Right lobe of liver (tissue), 6 donors: ENCODE data around the gene SLCO2A1. TPM values are rescaled to one million over a fixed set of nuclear protein-coding genes. Genes with fewer than 3 reads are reported as not detected.

Source experiments
- ATAC-seq, 4 donors: fragments of 200-7000 bp; cut with Tn5 transposase; one replicate each; pipeline ENCODE4 v1.9.1; 2020; ENCODE audit warnings: mild to moderate bottlenecking in 4 of 4, moderate library complexity in 4 of 4
- DNase-seq, 3 donors: peaks; one replicate each; pipeline ENCODE4 v3.0.0-alpha.2; 2020
- H3K27ac ChIP-seq, 3 donors: fragments of 200-600 bp; one replicate each; pipeline ENCODE4 v1.8.0; 2022
- H3K27me3 ChIP-seq, 2 donors: fragments of 200-600 bp; one replicate each; pipeline ENCODE4 v1.8.0; 2022
- H3K36me3 ChIP-seq, 4 donors: fragments of 200-600 bp; sonication (generic) in 1 of 4; one replicate each; pipeline versions ENCODE4 v1.5.1 to v1.8.0; 2017 to 2022; ENCODE audit warnings: control low read depth in 1 of 4
- H3K4me1 ChIP-seq, 4 donors: fragments of 200-600 bp; sonication (generic) in 1 of 4; one replicate each; pipeline versions ENCODE4 v1.5.1 to v1.8.0; 2017 to 2022; ENCODE audit warnings: control low read depth in 1 of 4
- H3K4me3 ChIP-seq, 3 donors: fragments of 200-600 bp; one replicate each; pipeline ENCODE4 v1.8.0; 2022
- H3K9me3 ChIP-seq, 4 donors: fragments of 200-600 bp; sonication (generic) in 1 of 4; one replicate each; pipeline versions ENCODE4 v1.5.1 to v1.8.0; 2017 to 2022; ENCODE audit warnings: control low read depth in 1 of 4
- POLR2A ChIP-seq: fragments of 450-650 bp; IDR thresholded peaks from one replicate; pipeline ENCODE4 v1.6.1; 2017; ENCODE audit warnings: antibody characterized with exemption, mild to moderate bottlenecking
- WGBS: methylation state at CpG from one replicate; pipeline ENCODE4 v1.1.6; 2018; ENCODE audit warnings: low coverage, low lambda C conversion rate; ENCODE audit not compliant: insufficient coverage; ENCODE audit errors: missing lambda C conversion rate; 5-methylcytosine and 5-hydroxymethylcytosine counted together
- intact Hi-C, 2 donors: fragments of 100-400 bp; cut with DNase I; formaldehyde crosslinking; loops; one replicate each; pipeline versions ENCODE4 v1.11.2 to v1.14.1; 2022
- total RNA-seq, 6 experiments: library from RNA; depleted of rRNA in 2 of 6; stranded (reverse); fragments of >200 nt in 2 of 6; fragmentation: NEBNext Ultra II Directional in 3 of 6; extraction: Animal tissue kit (Norgen Biotek cat#: 25700) in 3 of 6; gene quantifications; one replicate each; pipeline versions ENCODE4 v1.1.0 to v1.2.4, GENCODE V29; 2016 to 2023
- TF ChIP-seq, protein P1 (sequence below), 4 donors: fragments of 200-600 bp in 3 of 4; fragments of 450-650 bp in 1 of 4; IDR thresholded peaks; one replicate each; pipeline versions ENCODE4 v1.5.1 to v1.8.0; 2016 to 2022; ENCODE audit warnings: antibody characterized with exemption in 4 of 4, mild to moderate bottlenecking in 2 of 4
- donor health status: DM: no; HTN: yes; CAD: no.
- donor health status: DM: no; HTN: no; CAD: no.
- donor health status: DM: no; HTN: no; CAD: no.
- donor health status: DM: no; HTN: yes; CAD: no.
- donor health status: DM: no; HTN: yes; CAD: no.

SLCO2A1 gene
- total RNA-seq, 6 experiments from 2014 or later: 0.71 to 4.4 (median 1.5) TPM

DNA sequence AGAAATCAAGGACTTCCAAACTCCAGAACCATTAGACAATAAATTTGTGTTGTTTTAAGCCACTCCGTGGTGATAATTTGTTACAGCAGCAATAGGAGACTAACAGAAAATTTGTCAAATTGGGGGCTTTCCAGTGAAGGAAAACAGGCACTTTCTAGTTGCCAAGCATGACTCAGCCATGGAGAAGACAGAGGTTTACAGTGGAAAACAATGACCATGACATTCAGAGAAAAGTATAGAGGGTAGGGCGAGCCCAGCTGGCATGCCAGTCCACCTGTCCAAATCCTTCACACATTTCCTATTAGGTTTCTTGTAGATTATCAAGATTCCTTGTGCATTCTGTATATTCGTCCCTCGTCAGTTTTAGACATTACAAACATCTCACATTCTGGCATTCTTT, 24.9 kb downstream of the SLCO2A1 start:
- WGBS: 78% methylated on average over 3 of the region's 4 CpGs
- no peaks in the 10 kb centered on the region for H3K9me3 ChIP-seq
- intact Hi-C loops: no loop called here

DNA sequence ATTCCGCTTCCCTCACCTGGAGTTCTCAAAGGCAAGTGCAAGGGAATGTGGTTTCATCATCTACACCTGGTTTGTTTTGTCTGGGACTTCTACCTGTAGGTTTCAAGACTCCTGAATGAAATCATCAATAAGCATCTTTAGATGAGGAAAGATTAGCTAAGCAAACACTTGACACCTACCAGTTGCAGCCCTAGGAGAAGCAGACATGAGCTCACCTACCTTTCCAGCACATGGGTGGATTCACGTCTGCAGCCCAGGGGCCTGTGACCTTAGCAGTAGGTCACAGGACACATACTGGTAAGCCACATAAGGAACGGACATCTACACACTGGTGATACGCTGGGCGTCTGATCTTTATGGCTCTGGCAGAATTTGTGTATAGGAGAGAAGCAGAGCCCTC, 26.7 kb downstream of the SLCO2A1 start:
- DNase-seq (no peak), ATAC-seq (no peak)
- no peaks in the 10 kb centered on the region for H3K36me3 ChIP-seq
- no peaks in the 10 kb centered on the region for H3K9me3 ChIP-seq
- H3K4me1 ChIP-seq: no peaks in the 10 kb centered on the region
- intact Hi-C loops: no loop called here
- WGBS: 83% methylated on average over 3 of the region's 5 CpGs
- H3K27ac ChIP-seq: no peak overlapping the region
- H3K4me3 ChIP-seq: no peak overlapping the region
- no peaks in the 10 kb centered on the region for H3K27me3 ChIP-seq
- TF ChIP-seq, protein P1, sequence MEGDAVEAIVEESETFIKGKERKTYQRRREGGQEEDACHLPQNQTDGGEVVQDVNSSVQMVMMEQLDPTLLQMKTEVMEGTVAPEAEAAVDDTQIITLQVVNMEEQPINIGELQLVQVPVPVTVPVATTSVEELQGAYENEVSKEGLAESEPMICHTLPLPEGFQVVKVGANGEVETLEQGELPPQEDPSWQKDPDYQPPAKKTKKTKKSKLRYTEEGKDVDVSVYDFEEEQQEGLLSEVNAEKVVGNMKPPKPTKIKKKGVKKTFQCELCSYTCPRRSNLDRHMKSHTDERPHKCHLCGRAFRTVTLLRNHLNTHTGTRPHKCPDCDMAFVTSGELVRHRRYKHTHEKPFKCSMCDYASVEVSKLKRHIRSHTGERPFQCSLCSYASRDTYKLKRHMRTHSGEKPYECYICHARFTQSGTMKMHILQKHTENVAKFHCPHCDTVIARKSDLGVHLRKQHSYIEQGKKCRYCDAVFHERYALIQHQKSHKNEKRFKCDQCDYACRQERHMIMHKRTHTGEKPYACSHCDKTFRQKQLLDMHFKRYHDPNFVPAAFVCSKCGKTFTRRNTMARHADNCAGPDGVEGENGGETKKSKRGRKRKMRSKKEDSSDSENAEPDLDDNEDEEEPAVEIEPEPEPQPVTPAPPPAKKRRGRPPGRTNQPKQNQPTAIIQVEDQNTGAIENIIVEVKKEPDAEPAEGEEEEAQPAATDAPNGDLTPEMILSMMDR (IDR thresholded peaks at IDR 0.05): no peak
- TF ChIP-seq POLR2A: no peak

More for the DNA sequence above, 24.9 kb downstream of the SLCO2A1 start:
- TF ChIP-seq, protein P1 (IDR thresholded peaks at IDR 0.05): no peak
- no peak for TF ChIP-seq POLR2A
- ATAC-seq (no peak), DNase-seq (no peak)
- H3K27ac ChIP-seq: no peak overlapping the region
- no peak overlapping the region for H3K4me3 ChIP-seq
- H3K4me1 ChIP-seq: no peaks in the 10 kb centered on the region
- H3K27me3 ChIP-seq: no peaks in the 10 kb centered on the region
- no peaks in the 10 kb centered on the region for H3K36me3 ChIP-seq

DNA sequence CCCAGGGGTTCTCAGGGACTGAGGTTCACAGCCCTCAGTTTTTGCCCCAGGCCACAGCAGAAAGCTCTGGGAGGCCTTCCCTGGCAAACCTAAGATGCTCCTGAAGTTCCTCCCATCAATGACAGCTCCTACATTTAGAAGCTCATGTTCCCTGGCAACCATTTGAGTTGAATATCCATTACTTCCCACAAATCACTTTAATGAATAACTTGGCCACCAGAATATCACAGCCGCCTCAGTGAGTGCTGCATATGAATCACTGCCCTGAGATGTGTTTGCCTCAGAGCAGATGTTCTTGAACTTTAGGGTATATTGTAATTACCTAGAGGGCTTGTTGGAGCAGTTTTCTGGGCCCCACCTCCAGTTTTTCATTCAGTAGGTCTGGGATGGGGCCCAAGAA, 27.4 kb downstream of the SLCO2A1 start:
- intact Hi-C loops: no loop called here
- H3K36me3 ChIP-seq: no peaks in the 10 kb centered on the region
- no peaks in the 10 kb centered on the region for H3K4me1 ChIP-seq
- no CpG with 5 or more reads among the region's 1 CpG for WGBS
- DNase-seq (no peak), ATAC-seq (no peak)
- TF ChIP-seq, protein P1 (IDR thresholded peaks at IDR 0.05): no peak
- TF ChIP-seq POLR2A: no peak
- H3K27ac ChIP-seq: no peak overlapping the region
- no peaks in the 10 kb centered on the region for H3K27me3 ChIP-seq
- H3K9me3 ChIP-seq: no peaks in the 10 kb centered on the region
- no peak overlapping the region for H3K4me3 ChIP-seq

DNA sequence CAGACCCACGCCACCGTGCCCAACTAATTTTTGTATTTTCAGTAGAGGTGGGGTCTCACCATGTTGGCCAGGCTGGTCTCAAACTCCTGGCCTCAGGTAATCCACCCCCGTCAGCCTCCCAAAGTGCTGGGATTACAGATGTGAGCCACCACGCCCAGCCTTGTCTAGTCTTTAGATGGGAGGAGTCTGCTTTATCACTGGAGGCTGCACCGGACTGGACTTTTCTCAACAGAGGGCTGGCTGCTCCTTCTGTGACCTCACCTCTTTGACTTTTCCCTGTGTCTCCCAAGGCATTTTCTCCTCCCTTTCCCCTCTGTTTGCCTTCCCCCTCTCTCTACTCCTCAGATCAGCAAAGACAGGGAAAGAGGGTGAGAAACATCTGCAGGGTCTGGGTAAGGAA, 28.5 kb downstream of the SLCO2A1 start:
- intact Hi-C loops: no loop called here
- no peak for DNase-seq
- 72% methylated on average over 5 of the region's 5 CpGs for WGBS
- Histone ChIP-seq H3K27me3 (no peaks in the 10 kb centered on the region), H3K4me1 (no peaks in the 10 kb centered on the region), H3K4me3 (no peak overlapping the region), H3K9me3 (no peaks in the 10 kb centered on the region), H3K36me3 (no peaks in the 10 kb centered on the region), H3K27ac (no peak overlapping the region)
- ATAC-seq: no peak
- TF ChIP-seq POLR2A: no peak
- TF ChIP-seq, protein P1 (IDR thresholded peaks at IDR 0.05): no peak
